ENCODE data around the gene NFATC2. TPM values are rescaled to one million over a fixed set of nuclear protein-coding genes. Genes with fewer than 3 reads are reported as not detected.
"Not testable (repeated sequence)": the region's sequence is repeated elsewhere in the genome, so short reads cannot be mapped to it uniquely, and the experiment has no call there.

Gene NFATC2
- polyA plus RNA-seq, 10 donors: 4.8 to 7.3 (median 6.8) TPM

DNA sequence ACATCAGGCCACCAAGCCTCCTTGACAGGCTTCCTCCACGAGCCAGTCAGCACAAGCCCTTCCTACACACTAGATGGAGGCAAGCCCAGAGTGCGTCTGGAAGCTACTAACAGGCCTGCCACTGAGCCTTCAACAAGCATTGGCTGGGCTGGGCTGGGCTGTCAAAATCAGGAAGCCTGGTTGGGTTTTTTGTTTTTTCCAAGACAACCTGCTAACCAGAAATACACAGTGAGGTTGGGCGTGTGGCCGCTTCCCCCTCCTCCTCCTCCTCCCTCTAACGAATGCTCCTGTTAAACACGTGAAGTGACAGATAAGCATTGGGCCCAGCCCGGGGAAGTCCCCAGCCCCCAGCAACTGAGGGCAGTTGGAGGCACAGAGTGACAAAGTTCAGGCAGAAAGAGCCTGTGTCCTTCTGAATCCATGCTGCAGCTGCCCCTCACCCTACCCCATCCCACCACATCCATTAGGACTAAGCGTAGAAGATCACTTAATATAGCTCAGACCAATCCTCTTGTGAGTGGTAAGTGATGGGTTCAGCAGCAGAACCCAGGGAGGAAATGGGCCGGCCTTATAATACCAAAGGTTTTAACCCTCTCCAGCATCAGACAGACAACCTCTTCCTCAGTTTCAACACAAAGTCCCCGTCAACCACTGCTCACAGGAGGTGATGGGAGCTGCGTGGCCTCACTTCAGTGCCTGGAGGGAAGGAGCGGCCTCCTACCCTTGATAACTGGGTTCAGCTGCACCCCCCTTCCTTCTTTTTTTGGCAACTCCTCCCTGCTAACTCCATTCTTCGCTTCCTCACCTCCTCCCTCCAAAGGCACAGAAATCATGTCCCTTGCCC lies 1.1 kb downstream of the NFATC2 start:
- DNase-seq: peak; percentile 79 to 93 (median 89)

DNA sequence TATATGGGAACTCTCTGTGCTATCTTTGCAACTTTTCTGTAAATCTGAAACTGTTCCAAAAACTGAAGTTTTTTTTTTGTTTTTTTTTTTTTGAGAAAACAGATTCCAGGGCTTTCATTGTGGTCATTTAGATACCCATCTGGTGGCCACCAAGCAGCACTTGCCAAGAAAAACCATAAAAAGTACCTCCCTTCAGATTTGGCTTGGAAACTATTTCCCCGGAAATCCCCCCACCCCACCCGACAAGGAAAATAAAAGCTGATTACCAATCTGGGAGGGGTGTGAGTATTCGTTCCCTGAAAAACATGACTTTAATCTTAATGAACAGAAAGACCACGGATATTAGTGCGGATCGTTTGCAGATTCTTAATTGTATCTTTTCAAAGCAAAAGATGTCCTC lies 1.9 kb downstream of the NFATC2 start:
- DNase-seq: no peak

DNA sequence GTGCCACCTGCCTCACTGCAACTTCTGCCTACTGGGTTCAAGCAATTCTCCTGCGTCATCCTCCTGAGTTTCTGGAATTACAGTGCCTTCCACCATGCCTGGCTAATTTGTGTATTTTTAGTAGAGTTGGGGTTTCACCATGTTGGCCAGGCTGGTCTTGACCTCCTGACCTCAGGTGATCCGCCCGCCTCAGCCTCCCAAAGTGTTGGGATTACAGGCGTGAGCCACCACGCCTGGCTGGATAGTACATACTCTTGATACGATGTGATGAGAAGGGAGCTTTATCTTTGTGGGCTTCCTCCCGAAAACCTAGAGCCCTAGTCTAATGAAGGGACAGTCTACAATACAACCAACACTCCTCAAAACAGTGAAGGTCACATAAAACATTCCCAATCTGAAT lies 2.4 kb downstream of the NFATC2 start:
- not testable (repeated sequence) for DNase-seq

DNA sequence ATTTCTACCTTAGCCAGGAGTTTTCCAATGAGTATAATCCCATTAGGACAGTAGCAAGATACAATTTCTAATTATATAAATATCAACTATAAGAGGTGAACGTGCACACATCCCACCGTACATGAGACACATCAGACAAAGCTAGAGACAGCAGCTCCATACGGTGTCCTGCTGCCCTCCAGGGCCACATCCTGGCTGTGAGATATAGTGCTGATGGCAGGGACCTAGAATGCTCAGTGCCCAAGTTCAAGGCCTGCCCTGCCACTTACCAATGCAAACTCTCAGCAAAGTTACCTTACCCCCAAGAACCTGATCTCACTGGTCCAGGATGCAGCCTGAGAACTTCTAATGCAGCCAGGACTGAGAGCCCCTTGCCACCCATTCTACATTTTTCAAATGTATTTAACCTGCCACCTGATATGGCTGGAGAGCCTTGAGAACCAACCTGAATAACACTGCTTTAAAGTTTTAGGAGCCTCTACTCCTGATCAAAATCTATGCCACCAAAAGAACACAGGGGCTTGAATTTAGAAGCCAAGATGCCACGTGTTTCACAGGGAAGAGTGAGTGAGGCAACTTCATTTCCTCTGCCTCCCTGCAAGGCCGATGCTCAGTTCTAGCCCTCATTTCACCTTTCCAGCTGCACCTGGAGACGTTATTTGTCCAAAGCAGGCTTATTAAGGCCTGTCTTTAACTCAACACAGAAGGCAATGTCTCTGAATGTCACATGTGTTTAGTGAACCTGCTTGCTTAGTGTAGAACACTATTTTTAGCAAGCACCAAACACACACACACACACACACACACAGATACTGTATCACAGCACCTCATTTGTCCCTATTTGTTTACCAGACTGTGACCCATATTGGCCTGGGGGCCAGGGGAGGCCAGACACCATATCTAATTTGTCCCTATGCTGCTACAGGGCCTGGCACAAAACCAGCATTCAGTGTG lies 6.1 kb downstream of the NFATC2 start:
- DNase-seq: no peak

DNA sequence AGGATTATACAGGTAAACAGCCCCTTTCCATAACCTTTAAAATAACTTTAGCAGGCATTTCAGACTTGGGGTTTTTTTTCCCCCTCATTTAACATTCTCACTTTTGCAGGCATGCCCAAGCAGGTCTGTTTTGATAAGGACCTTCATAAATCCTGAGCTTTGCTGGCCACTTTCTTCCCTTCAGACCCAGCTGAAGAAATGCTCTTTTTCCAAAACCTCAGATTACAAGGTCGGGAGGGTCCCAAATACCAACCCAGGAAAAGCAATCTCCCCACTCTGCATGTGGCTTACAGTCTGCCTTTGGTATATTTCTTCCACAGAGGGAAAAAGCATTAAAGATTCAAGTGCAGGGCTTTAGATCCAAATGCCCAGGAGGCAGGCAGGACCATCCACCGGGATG lies 6.8 kb downstream of the NFATC2 start:
- DNase-seq: no peak

DNA sequence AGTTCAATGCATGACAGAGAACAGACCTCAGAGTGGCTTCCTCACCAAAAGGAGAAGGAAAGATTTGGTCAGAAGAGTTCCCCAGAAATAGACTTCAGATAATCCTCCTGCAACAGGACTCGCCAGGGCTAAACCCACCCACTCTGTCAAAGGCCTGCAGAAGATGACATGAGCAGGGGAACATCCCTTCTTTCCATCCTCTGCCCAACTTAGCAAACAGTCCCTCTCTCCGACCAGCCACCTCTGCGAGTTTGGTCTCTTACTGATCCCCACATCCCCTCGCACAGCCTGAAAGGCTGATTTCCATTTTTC lies 7.5 kb downstream of the NFATC2 start:
- no peak for DNase-seq

DNA sequence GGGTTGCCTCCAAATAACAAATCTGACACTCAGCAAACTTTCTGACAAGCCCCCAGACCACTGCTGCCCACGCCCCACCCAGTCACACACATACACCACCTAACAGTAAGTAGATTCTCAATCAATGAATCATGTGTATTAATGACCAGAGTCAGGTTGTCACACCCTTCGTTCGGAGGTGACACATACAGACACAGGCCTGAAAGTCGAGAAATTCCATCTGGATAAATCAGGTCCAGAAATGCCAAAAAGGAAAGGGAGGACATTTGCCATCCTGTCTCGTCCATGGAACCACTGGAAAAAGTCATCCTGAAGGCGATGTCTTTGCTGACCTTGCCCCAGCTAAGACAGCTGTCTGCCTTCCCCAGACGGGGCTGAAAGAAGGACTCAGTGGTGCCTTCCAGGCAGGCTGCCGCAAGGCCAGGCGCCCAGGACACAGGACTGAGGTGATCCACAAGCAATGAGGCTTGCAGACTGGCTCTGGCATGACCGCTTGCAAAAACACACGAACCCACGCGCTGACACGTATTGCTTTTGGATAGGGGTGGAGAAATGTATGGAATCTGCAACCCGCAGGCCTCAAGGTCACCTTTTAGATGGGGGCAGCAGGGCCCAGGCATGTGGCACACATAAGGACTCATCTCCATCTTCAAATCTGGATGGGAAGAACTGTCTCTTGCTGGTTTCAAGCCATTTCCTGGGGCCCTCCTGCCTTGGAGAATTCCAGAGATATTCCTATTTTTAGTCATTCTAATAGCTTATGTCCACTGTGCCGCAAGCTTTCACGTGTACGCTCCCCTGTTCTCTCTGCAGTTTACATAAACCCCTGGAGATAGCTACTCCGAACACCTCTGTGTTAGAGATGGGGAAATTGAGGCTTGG lies 9.0 kb downstream of the NFATC2 start:
- peak in 1 of 3 donors; percentile 48 for DNase-seq

DNA sequence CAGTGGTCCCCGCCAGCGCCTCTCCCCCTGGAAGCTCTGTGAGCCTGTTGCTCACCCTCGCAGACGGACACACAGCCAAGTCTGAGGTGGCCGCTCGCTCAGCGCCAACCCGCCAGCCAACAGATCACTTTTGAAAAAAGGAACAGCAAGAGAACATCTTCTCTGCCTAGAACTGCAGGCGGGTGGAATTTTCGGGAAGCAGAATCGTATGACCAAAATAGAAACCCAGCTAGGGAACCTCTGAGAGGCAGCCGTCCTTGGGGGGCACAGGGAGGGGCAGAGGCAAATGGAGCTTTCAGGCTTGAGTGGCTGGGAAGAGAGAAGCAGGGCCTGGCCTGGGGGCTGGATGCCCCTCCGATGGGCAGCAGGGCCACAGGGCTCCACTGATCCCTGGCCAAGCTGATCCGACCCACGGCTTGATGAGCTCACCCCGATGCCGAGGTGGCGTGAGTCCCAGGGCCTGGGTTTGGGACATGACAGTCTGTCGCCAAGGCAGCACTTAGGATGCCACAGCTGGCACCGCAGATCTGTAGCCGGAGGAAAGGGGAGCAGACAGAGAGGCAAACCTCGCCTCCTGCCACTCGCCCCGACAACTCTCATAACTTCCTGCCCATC lies 9.8 kb downstream of the NFATC2 start:
- DNase-seq: peak in 1 of 3 donors; percentile 68

DNA sequence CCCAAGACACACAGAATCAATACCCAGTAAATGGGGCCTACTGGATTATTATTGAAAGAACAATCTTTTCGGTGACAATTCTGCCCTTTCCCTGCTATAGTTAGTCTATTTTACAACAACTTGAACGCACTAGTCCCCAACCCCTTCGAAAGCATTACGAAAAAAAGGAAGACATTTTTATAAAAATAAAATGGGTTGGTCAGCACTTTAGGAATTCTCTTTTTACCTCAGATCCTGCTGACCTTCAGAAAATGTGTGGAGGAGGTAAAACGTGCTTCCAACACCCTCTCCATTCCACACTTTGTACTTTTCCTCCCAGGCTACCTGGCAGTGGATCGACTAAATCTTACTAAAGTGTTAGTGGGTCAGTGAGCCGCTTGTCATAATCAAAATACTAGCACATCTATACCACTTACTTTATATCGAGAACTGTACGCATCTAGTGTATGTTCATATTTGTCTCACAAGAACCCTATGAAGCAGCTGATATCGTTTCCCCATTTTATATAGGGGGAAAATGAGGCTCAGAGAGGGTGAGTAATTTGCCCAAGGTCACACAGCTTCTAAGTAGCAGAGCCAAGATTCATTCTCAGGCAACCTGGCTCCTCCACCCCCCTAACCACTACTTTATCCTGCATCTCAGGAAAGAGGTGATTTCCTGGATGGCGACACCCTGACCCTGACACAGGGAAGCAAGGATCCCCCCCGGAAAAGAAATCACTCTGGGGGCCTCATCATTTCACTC lies 10.6 kb downstream of the NFATC2 start:
- no peak for DNase-seq

DNA sequence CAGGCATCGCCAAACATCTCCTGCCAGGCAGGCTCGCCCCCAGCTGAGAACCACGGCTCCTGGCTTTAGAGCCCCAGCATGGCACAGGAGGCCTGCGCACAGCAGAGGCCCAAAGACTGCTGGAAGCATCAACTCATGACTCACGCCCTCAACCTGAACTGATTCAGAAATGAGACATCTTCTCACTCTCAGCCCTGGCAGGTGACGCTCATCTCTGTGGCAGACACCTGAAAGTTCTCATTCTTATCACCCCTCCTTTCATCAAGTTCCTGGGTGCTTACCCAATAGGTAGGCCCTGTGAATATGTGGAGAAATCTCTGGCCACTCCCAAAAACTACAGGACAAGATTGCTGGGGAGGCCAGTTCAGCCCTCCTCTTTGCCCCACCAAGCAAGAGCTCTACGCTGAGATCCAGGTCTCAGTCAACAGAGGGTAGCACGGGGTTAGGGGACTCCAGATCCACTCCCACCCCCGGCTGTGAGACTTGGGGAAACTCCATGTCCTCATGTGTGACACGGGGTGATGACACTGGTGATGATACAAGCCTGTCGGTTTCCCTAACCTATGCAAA lies 11.3 kb downstream of the NFATC2 start:
- DNase-seq: no peak

DNA sequence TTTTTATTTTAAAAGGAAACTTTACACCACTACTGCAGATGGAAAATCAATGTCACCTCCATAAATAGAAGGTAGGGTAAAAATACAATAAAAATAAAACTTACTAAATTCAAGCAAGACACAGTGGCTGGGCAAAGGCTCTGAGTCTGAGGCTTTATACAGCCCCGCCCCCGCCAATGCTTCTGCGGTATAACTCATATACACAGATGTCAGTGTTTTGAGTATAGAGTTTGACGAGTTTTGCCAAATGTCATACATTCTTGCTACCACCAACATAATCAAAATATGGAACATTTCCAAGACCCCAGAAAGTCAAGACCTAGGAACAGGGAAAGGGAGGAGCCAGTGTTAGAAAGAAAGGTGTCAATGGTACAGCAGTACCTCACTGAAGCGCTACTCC lies 12.8 kb downstream of the NFATC2 start:
- DNase-seq: peak in 1 of 3 donors; percentile 38

DNA sequence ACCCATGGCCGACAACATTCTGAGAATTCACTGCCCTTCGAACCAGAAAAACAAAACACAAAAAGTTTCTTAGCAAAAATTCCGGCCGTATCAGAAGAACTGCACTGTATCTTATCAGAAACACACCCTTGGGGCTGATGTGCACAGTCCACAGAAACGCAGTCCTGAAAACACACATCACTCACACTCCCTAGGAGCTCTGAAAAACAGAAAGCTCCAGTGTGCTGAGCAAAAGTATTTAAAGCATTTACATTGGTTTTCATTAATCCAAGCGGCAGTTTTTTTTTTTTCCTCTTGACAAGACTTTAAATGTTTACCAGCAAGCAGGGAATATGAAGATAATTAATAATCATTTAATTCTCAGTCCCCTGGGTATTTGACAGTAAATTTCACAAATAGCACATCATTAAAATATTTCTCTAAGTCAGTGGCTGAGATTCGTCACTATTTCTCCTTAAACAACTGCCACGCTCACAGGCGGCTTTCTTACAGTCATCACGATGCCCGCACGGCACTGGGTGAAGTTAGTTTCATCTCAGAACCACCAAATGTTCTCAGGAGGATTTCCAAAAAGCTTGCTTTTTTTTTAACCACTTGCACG lies 13.3 kb downstream of the NFATC2 start:
- DNase-seq: peak in 1 of 3 donors; percentile 44

DNA sequence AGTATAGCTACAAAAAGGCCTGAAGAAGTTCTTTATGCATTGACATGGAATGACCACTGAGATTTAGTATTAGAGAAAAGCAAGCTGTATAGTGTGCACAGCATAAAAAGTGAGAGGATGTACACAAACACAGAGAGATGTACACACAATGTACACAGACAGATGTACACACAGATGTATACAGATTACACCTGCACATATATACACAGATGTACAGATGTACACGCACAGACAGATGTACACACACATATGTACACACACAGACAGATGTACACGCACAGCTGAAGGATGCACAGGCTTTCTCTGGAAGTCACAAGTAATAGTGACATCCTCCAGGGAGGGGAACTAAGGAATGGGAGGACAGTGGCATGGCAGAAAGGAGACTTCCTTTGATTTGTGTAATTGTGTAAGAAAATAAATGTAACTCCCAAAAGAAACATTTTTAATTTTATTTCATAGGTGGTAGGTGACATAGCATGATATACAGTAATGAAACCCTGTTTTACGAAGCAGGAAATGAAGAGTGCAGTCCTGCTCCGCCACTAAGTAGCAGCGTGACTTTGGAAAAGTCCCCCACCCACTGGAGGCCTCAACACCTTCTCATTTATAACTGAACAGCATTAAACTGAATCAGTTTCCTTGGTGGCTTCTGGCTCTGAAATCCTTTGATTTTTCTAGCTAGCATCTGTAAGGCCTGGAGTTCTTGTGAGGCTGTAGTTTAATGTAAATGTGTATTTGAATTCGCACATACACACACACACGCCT lies 14.1 kb downstream of the NFATC2 start:
- DNase-seq: no peak

DNA sequence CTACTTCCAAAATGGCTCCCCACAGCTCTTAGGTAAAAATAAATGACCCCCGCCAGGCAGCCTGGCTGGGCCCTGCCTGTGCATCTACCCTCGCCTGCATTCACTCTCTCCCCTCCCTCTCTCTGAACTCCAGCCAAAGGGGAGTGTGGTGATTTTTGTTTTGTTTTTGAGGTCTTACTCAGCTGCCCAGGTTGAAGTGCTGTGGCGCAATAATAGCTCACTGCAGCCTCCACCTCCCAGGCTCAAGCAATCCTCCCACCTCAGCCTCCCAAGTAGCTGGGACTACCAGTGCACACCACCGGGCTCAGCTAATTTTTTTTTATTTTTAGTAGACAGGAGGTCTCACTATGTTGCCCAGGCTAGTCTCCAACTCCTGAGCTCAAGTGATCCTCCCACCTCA lies 15.8 kb downstream of the NFATC2 start:
- no peak for DNase-seq

DNA sequence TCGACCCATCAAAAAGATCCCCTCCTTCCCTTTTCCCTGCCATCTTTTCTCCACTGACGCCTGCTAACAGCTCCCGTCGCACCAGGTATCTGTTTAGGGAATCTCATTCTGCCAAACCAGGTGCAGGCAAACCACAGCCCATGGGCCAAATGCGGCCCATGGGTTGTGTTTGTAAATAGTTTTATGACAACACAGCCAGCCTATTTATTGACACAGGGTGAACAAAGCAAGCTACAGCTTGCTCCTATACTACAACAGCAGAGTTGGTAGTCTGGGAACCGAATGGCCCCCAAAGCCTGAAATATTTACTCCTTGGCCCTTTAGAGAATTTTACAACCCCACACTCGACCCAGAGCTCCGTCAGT lies 16.4 kb downstream of the NFATC2 start:
- no peak for DNase-seq

DNA sequence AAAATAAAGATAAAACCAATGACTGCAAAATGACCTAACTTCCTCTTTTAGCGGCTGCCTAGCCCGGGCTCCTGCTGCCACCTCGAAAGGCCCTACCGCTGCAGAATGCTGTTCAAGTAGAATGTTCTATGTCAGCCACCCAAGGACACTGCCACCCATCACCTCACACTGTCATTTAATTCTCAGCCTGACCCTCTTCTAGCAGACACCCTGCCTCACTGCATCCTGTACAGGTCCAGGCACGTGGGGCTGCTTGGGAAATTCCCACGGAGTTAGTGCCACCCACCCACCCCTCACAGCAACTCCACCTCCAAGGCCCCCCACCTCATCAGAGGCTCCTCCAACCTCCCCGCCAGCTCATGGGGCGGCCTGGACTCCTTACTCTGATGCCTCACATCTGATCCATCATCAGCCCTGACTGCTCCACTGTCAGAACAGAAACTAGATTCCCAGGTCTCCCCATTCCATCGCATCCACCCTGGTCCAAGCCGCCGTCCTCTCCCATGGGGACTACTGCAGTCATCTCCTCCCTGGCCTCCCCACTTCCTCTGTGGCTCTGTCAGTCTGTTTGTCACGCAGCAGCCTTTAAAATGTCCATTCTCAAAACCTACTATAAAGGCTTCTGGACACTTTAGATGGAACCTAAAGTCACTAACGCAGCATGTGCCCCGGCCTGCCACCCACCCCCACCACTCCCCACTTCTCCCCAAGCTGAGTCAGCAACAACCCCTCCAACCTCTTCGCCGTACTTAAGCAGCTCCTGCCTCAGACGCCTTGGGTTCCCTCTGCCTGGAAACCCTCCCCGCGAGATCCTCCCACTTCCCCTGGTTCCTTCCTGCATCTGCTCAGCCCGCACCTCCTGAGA lies 17.0 kb downstream of the NFATC2 start:
- DNase-seq: peak in 1 of 3 donors; percentile 59

DNA sequence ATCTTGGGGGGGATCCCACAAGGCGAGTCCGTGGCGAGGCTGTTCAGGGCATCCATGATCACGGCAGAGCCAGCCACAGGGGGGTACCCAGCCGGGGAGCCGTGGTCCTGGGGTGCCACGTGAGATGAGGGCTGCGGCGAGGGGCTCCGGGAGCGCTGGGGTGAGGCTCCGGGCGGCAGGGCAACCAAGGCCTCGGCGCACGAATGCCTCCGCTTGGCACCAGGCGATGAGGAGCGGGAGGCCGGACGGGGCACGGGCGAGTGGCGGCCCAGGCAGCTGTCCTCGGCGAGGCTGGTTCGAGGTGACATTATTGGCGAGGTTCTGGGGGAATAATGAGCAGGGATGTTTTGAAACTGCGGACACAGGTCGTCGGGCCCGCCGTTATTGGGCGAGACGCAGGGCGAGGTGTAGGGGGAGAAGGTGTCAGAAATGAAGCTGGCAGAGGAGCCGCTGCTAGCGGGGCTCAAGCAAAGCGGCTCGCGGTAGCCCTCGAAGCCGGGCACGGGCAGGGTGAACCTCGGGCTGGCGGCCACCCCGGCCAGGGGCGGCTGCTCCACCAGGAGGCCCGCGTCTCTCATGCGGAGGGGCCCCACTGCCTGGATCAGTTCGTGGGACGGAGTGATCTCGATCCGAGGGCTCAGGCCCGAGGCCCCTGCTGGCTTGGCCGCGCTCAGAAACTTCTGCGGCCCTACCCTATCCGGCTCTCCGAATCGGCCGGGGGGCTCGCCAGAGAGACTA lies 19.1 kb downstream of the NFATC2 start:
- no peak for DNase-seq
